Measurements from ENCODE around the gene NIPA2.

NIPA2 gene

GRCh38 chr15:22893881-22894280, 55.4 kb downstream of the NIPA2 start:
- POLR2A ChIA-PET, result no interaction called here
- Histone ChIP-seq H3K4me3 (ENCODE audit: control insufficient read depth in 1 of 7, extremely low read depth in 1 of 7, insufficient read depth in 4 of 7, low read depth in 2 of 7, low read length in 6 of 7) (no peak overlapping the region), H3K4me1 (ENCODE audit: control extremely low read depth in 1 of 4, control insufficient read depth in 4 of 4, insufficient read depth in 4 of 4, low read length in 3 of 4) (no peaks in the 10 kb centered on the region), H3K36me3 (ENCODE audit: control insufficient read depth in 4 of 4, insufficient read depth in 4 of 4, low read length in 3 of 4) (peaks cover 10 to 50% (median 27%) of the 10 kb centered on the region in 4 experiments), H3K9me3 (ENCODE audit: control extremely low read depth in 1 of 5, control insufficient read depth in 4 of 5, insufficient read depth in 2 of 5, low read depth in 1 of 5, low read length in 4 of 5) (no peaks in the 10 kb centered on the region), H3K27me3 (replicated peaks in 2 of 5; ENCODE audit: control insufficient read depth in 4 of 5, insufficient read depth in 5 of 5, low read length in 4 of 5) (no peaks in the 10 kb centered on the region), H3K27ac (ENCODE audit: insufficient read depth in 1 of 2, low read depth in 1 of 2, low read length in 2 of 2, poor library complexity in 1 of 2, severe bottlenecking in 2 of 2) (no peak overlapping the region)
- DNase-seq, result no peak
- CTCF ChIA-PET, result no interaction called here
- WGBS (ENCODE audit: insufficient coverage), result 98% methylated on average over 11 of the region's 13 CpGs

- POLR2A ChIA-PET, result interaction anchor here (0.6 kb wide), 1 partner anchor 57 kb away, joined by 3 read pairs; no protein-coding TSS in a partner anchor
- Histone ChIP-seq H3K4me1 (ENCODE audit: control extremely low read depth in 1 of 4, control insufficient read depth in 4 of 4, insufficient read depth in 4 of 4, low read length in 3 of 4) (no peaks in the 10 kb centered on the region), H3K4me3 (ENCODE audit: control insufficient read depth in 1 of 7, extremely low read depth in 1 of 7, insufficient read depth in 4 of 7, low read depth in 2 of 7, low read length in 6 of 7) (no peak overlapping the region), H3K9me3 (ENCODE audit: control extremely low read depth in 1 of 5, control insufficient read depth in 4 of 5, insufficient read depth in 2 of 5, low read depth in 1 of 5, low read length in 4 of 5) (peaks cover 0 to 3% (median 0%) of the 10 kb centered on the region in 5 experiments), H3K36me3 (ENCODE audit: control insufficient read depth in 4 of 4, insufficient read depth in 4 of 4, low read length in 3 of 4) (peaks cover 12 to 60% (median 30%) of the 10 kb centered on the region in 4 experiments), H3K27ac (ENCODE audit: insufficient read depth in 1 of 2, low read depth in 1 of 2, low read length in 2 of 2, poor library complexity in 1 of 2, severe bottlenecking in 2 of 2) (no peak overlapping the region), H3K27me3 (replicated peaks in 2 of 5; ENCODE audit: control insufficient read depth in 4 of 5, insufficient read depth in 5 of 5, low read length in 4 of 5) (no peaks in the 10 kb centered on the region)
- DNase-seq, result no peak
- 96% methylated on average over 5 of the region's 10 CpGs for WGBS (ENCODE audit: insufficient coverage)
- CTCF ChIA-PET, result interaction anchor here (1.0 kb wide), 1 partner anchor 15 kb away, joined by 3 read pairs; no protein-coding TSS in a partner anchor
Observed at GRCh38 chr15:22895465-22896190, 57.2 kb downstream of the NIPA2 start.

GRCh38 chr15:22902046-22902445, 63.6 kb downstream of the NIPA2 start:
- POLR2A ChIA-PET, result no interaction called here
- CTCF ChIA-PET, result interaction anchor here (1.2 kb wide), 1 partner anchor 16 kb away, joined by 4 read pairs; no protein-coding TSS in a partner anchor

GRCh38 chr15:22902578-22902977, 64.1 kb downstream of the NIPA2 start:
- ChIA-PET POLR2A (no interaction called here), CTCF (interaction anchor here (1.2 kb wide), 1 partner anchor 15 kb away, joined by 4 read pairs; no protein-coding TSS in a partner anchor)
- Histone ChIP-seq H3K27ac (ENCODE audit: insufficient read depth in 1 of 2, low read depth in 1 of 2, low read length in 2 of 2, poor library complexity in 1 of 2, severe bottlenecking in 2 of 2) (no peak overlapping the region), H3K9me3 (ENCODE audit: control extremely low read depth in 1 of 5, control insufficient read depth in 4 of 5, insufficient read depth in 2 of 5, low read depth in 1 of 5, low read length in 4 of 5) (peaks cover 0 to 3% (median 0%) of the 10 kb centered on the region in 5 experiments), H3K36me3 (ENCODE audit: control insufficient read depth in 4 of 4, insufficient read depth in 4 of 4, low read length in 3 of 4) (peaks cover 4 to 74% (median 37%) of the 10 kb centered on the region in 4 experiments), H3K4me3 (ENCODE audit: control insufficient read depth in 1 of 7, extremely low read depth in 1 of 7, insufficient read depth in 4 of 7, low read depth in 2 of 7, low read length in 6 of 7) (no peak overlapping the region), H3K4me1 (ENCODE audit: control extremely low read depth in 1 of 4, control insufficient read depth in 4 of 4, insufficient read depth in 4 of 4, low read length in 3 of 4) (no peaks in the 10 kb centered on the region), H3K27me3 (replicated peaks in 2 of 5; ENCODE audit: control insufficient read depth in 4 of 5, insufficient read depth in 5 of 5, low read length in 4 of 5) (no peaks in the 10 kb centered on the region)
- WGBS (ENCODE audit: insufficient coverage), result 91% methylated on average over 7 of the region's 12 CpGs
- DNase-seq, result no peak

More at GRCh38 chr15:22902046-22902445, 63.6 kb downstream of the NIPA2 start:
- Histone ChIP-seq H3K4me1 (ENCODE audit: control extremely low read depth in 1 of 4, control insufficient read depth in 4 of 4, insufficient read depth in 4 of 4, low read length in 3 of 4) (no peaks in the 10 kb centered on the region), H3K27me3 (replicated peaks in 2 of 5; ENCODE audit: control insufficient read depth in 4 of 5, insufficient read depth in 5 of 5, low read length in 4 of 5) (no peaks in the 10 kb centered on the region), H3K9me3 (ENCODE audit: control extremely low read depth in 1 of 5, control insufficient read depth in 4 of 5, insufficient read depth in 2 of 5, low read depth in 1 of 5, low read length in 4 of 5) (peaks cover 0 to 3% (median 0%) of the 10 kb centered on the region in 5 experiments), H3K36me3 (ENCODE audit: control insufficient read depth in 4 of 4, insufficient read depth in 4 of 4, low read length in 3 of 4) (peaks cover 4 to 71% (median 34%) of the 10 kb centered on the region in 4 experiments), H3K27ac (ENCODE audit: insufficient read depth in 1 of 2, low read depth in 1 of 2, low read length in 2 of 2, poor library complexity in 1 of 2, severe bottlenecking in 2 of 2) (no peak overlapping the region), H3K4me3 (ENCODE audit: control insufficient read depth in 1 of 7, extremely low read depth in 1 of 7, insufficient read depth in 4 of 7, low read depth in 2 of 7, low read length in 6 of 7) (no peak overlapping the region)
- 100% methylated on average over 4 of the region's 11 CpGs for WGBS (ENCODE audit: insufficient coverage)
- DNase-seq, result no peak

GRCh38 chr15:22902981-22903380, 64.5 kb downstream of the NIPA2 start:
- CTCF ChIA-PET, result no interaction called here
- Histone ChIP-seq H3K36me3 (ENCODE audit: control insufficient read depth in 4 of 4, insufficient read depth in 4 of 4, low read length in 3 of 4) (peaks cover 6 to 74% (median 38%) of the 10 kb centered on the region in 4 experiments), H3K9me3 (ENCODE audit: control extremely low read depth in 1 of 5, control insufficient read depth in 4 of 5, insufficient read depth in 2 of 5, low read depth in 1 of 5, low read length in 4 of 5) (peaks cover 0 to 3% (median 0%) of the 10 kb centered on the region in 5 experiments), H3K4me1 (ENCODE audit: control extremely low read depth in 1 of 4, control insufficient read depth in 4 of 4, insufficient read depth in 4 of 4, low read length in 3 of 4) (no peaks in the 10 kb centered on the region), H3K4me3 (ENCODE audit: control insufficient read depth in 1 of 7, extremely low read depth in 1 of 7, insufficient read depth in 4 of 7, low read depth in 2 of 7, low read length in 6 of 7) (no peak overlapping the region), H3K27ac (ENCODE audit: insufficient read depth in 1 of 2, low read depth in 1 of 2, low read length in 2 of 2, poor library complexity in 1 of 2, severe bottlenecking in 2 of 2) (no peak overlapping the region), H3K27me3 (replicated peaks in 2 of 5; ENCODE audit: control insufficient read depth in 4 of 5, insufficient read depth in 5 of 5, low read length in 4 of 5) (no peaks in the 10 kb centered on the region)
- POLR2A ChIA-PET, result no interaction called here
- 96% methylated on average over 11 of the region's 11 CpGs for WGBS (ENCODE audit: insufficient coverage)
- DNase-seq, result no peak

- Histone ChIP-seq H3K27me3 (replicated peaks in 2 of 5; ENCODE audit: control insufficient read depth in 4 of 5, insufficient read depth in 5 of 5, low read length in 4 of 5) (no peaks in the 10 kb centered on the region), H3K36me3 (ENCODE audit: control insufficient read depth in 4 of 4, insufficient read depth in 4 of 4, low read length in 3 of 4) (peaks cover 6 to 78% (median 41%) of the 10 kb centered on the region in 4 experiments), H3K27ac (ENCODE audit: insufficient read depth in 1 of 2, low read depth in 1 of 2, low read length in 2 of 2, poor library complexity in 1 of 2, severe bottlenecking in 2 of 2) (no peak overlapping the region), H3K9me3 (ENCODE audit: control extremely low read depth in 1 of 5, control insufficient read depth in 4 of 5, insufficient read depth in 2 of 5, low read depth in 1 of 5, low read length in 4 of 5) (peaks cover 0 to 3% (median 0%) of the 10 kb centered on the region in 5 experiments), H3K4me3 (ENCODE audit: control insufficient read depth in 1 of 7, extremely low read depth in 1 of 7, insufficient read depth in 4 of 7, low read depth in 2 of 7, low read length in 6 of 7) (no peak overlapping the region), H3K4me1 (ENCODE audit: control extremely low read depth in 1 of 4, control insufficient read depth in 4 of 4, insufficient read depth in 4 of 4, low read length in 3 of 4) (no peaks in the 10 kb centered on the region)
- no peak for DNase-seq
- 96% methylated on average over 10 of the region's 18 CpGs for WGBS (ENCODE audit: insufficient coverage)
- CTCF ChIA-PET, result no interaction called here
- POLR2A ChIA-PET, result no interaction called here
Observed at GRCh38 chr15:22903427-22903826, 65.0 kb downstream of the NIPA2 start.

- 97% methylated on average over 17 of the region's 19 CpGs for WGBS (ENCODE audit: insufficient coverage)
- ChIA-PET CTCF (no interaction called here), POLR2A (no interaction called here)
- no peak overlapping the region for H3K27ac ChIP-seq (ENCODE audit: insufficient read depth in 1 of 2, low read depth in 1 of 2, low read length in 2 of 2, poor library complexity in 1 of 2, severe bottlenecking in 2 of 2)
- no peak for DNase-seq
- no peaks in the 10 kb centered on the region for H3K4me1 ChIP-seq (ENCODE audit: control extremely low read depth in 1 of 4, control insufficient read depth in 4 of 4, insufficient read depth in 4 of 4, low read length in 3 of 4)
- peaks cover 0 to 3% (median 0%) of the 10 kb centered on the region in 5 experiments for H3K9me3 ChIP-seq (ENCODE audit: control extremely low read depth in 1 of 5, control insufficient read depth in 4 of 5, insufficient read depth in 2 of 5, low read depth in 1 of 5, low read length in 4 of 5)
- peaks cover 10 to 84% (median 46%) of the 10 kb centered on the region in 4 experiments for H3K36me3 ChIP-seq (ENCODE audit: control insufficient read depth in 4 of 4, insufficient read depth in 4 of 4, low read length in 3 of 4)
- no peaks in the 10 kb centered on the region for H3K27me3 ChIP-seq (replicated peaks in 2 of 5; ENCODE audit: control insufficient read depth in 4 of 5, insufficient read depth in 5 of 5, low read length in 4 of 5)
- H3K4me3 ChIP-seq (ENCODE audit: control insufficient read depth in 1 of 7, extremely low read depth in 1 of 7, insufficient read depth in 4 of 7, low read depth in 2 of 7, low read length in 6 of 7), result no peak overlapping the region
Observed at GRCh38 chr15:22903961-22904534, 65.6 kb downstream of the NIPA2 start.

Data from common myeloid progenitor, CD34-positive (primary cell).